Thoracic aorta (tissue), 2 donors: ENCODE measurements around the gene SDK1. TPM values are rescaled to one million over a fixed set of nuclear protein-coding genes. Genes with fewer than 3 reads are reported as not detected.

Experiments used
- ATAC-seq: fragments of 150-250 bp; one replicate; pipeline ENCODE4 v1.8.0; 2017; ENCODE audit warnings: low read depth; ENCODE audit not compliant: insufficient number of reproducible peaks, low FRiP score
- DNase-seq: peaks from one replicate; pipeline ENCODE4 v3.0.0-alpha.2; 2020; ENCODE audit warnings: low spot score
- H3K27ac ChIP-seq, 2 donors: fragments of 200-600 bp; sonication (generic); 1 replicate in 1 of 2; 2 replicates in 1 of 2; pipeline ENCODE4 v1.5.1; 2016; ENCODE audit warnings: mild to moderate bottlenecking in 2 of 2, moderate library complexity in 2 of 2
- H3K27me3 ChIP-seq: fragments of 200-600 bp; sonication (generic); replicated peaks from 2 replicates; pipeline ENCODE4 v1.6.0; 2016; ENCODE audit warnings: mild to moderate bottlenecking; ENCODE audit not compliant: insufficient read depth
- H3K36me3 ChIP-seq: fragments of 200-600 bp; sonication (generic); one replicate; pipeline ENCODE4 v1.5.1; 2016
- H3K4me1 ChIP-seq, 2 donors: fragments of 200-600 bp; sonication (generic); 1 replicate in 1 of 2; 2 replicates in 1 of 2; pipeline versions ENCODE4 v1.5.1 to v1.6.0; 2016; ENCODE audit warnings: low read depth in 2 of 2, mild to moderate bottlenecking in 1 of 2; ENCODE audit not compliant: control insufficient read depth in 1 of 2
- H3K4me3 ChIP-seq: fragments of 200-600 bp; sonication (generic); 2 replicates; pipeline ENCODE4 v1.5.1; 2016; ENCODE audit warnings: mild to moderate bottlenecking
- H3K9me3 ChIP-seq: fragments of 200-600 bp; sonication (generic); 2 replicates; pipeline ENCODE4 v1.5.1; 2016
- CTCF ChIP-seq: fragments of 200-600 bp; sonication (generic); IDR thresholded peaks from one replicate; pipeline ENCODE4 v1.5.1; 2019; ENCODE audit warnings: antibody characterized with exemption
- total RNA-seq, 2 donors: library from RNA; depleted of rRNA; stranded (reverse); fragments of >200 nt; gene quantifications; one replicate each; pipeline versions ENCODE4 v1.1.0 to v1.2.3, GENCODE V29; 2016

Gene SDK1
- total RNA-seq, 2 donors from 2014 or later = 27.5 to 29.2 TPM

GRCh38 chr7:3616306-3616705 is 315.3 kb downstream of the SDK1 start:
- no peak overlapping the region for H3K27ac ChIP-seq
- ATAC-seq = no peak
- DNase-seq = no peak
- TF ChIP-seq CTCF = no peak
- H3K4me3 ChIP-seq = no peak overlapping the region
- H3K9me3 ChIP-seq = no peaks in the 10 kb centered on the region
- no peaks in the 10 kb centered on the region for H3K36me3 ChIP-seq
- no peaks in the 10 kb centered on the region for H3K4me1 ChIP-seq
- H3K27me3 ChIP-seq = no peaks in the 10 kb centered on the region

DNA sequence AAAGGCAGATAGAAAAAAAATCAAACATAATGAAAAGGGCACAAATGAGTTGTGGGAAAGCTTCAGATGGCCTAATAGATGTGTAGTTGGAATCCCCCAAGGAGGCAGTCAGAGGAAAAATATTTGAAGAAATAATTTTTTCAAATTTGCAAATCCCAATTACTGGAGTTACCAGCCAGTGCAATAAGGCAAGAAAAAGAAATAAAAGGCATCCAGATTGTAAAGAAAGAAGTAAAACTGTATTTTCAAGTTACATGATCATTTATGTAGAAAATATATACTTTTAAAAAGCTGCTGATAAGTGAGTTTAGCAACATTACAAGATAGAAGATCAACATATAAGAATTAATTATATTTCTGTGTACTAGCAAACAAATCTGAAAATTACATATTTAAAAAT is 329.0 kb downstream of the SDK1 start:
- ATAC-seq = no peak
- H3K27ac ChIP-seq = no peak overlapping the region
- H3K4me3 ChIP-seq = no peak overlapping the region
- H3K27me3 ChIP-seq = no peaks in the 10 kb centered on the region
- peaks cover 22 to 31% of the 10 kb centered on the region in 2 donors for H3K4me1 ChIP-seq
- H3K9me3 ChIP-seq = peaks cover 13% of the 10 kb centered on the region
- TF ChIP-seq CTCF = no peak
- H3K36me3 ChIP-seq = no peaks in the 10 kb centered on the region
- no peak for DNase-seq

DNA sequence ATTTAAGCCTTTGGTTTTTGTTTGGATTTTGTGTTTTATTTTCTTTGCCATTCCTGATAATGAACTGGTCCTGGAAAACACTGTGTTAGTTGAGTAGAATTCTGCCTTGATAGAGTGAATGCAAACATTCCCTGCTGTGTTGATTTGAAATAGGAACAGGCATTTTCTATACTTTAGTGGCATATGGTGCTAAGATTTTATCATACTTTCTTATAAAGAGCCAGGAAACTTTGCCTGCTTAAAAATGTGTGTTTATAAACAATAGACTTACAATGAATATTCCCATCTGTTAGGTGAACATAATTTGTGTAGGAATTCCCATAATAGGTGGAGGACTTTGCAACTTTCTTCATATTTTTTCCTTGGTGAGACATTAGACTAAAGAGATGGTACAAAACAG is 333.3 kb downstream of the SDK1 start:
- ATAC-seq (no peak), DNase-seq (no peak)
- H3K27ac ChIP-seq = peak overlapping the region in 1 of 2 donors; percentile 66
- no peaks in the 10 kb centered on the region for H3K36me3 ChIP-seq
- TF ChIP-seq CTCF = no peak
- no peaks in the 10 kb centered on the region for H3K27me3 ChIP-seq
- no peak overlapping the region for H3K4me3 ChIP-seq
- peaks cover 22 to 31% of the 10 kb centered on the region in 2 donors for H3K4me1 ChIP-seq
- H3K9me3 ChIP-seq = peaks cover 13% of the 10 kb centered on the region

GRCh38 chr7:3636131-3636860 is 335.2 kb downstream of the SDK1 start:
- Histone ChIP-seq H3K27ac (no peak overlapping the region), H3K4me1 (peaks cover 21 to 30% of the 10 kb centered on the region in 2 donors), H3K36me3 (no peaks in the 10 kb centered on the region), H3K4me3 (no peak overlapping the region), H3K9me3 (no peaks in the 10 kb centered on the region), H3K27me3 (no peaks in the 10 kb centered on the region)
- no peak for TF ChIP-seq CTCF
- DNase-seq = no peak
- no peak for ATAC-seq

DNA sequence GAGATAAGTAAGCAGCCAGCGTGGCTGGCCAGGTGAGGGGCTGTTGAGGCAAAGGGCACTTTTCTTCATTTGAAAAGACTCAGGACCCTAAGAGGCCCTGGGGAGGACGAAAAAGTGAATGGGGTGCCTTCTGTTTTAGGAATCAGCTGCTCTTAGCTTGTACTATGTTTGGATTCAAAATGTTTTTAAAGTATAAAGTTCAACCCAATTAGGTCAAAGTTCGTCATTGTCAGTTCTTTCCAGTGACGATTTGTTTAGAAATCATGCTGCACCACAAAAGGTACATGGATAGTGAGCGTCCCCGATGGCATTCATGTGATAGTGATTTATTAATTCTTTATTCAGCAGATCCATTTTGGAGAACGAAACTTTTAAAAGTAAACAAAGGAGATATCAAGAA is 338.2 kb downstream of the SDK1 start:
- H3K4me3 ChIP-seq = no peak overlapping the region
- no peaks in the 10 kb centered on the region for H3K36me3 ChIP-seq
- peaks cover 0 to under 1% of the 10 kb centered on the region in 2 donors for H3K4me1 ChIP-seq
- H3K9me3 ChIP-seq = no peaks in the 10 kb centered on the region
- no peak for TF ChIP-seq CTCF
- H3K27me3 ChIP-seq = no peaks in the 10 kb centered on the region
- H3K27ac ChIP-seq = no peak overlapping the region
- no peak for DNase-seq
- ATAC-seq = no peak
